HepG2 (cell line): Measurements from ENCODE around the gene DDAH1. TPM values are rescaled to one million over a fixed set of nuclear protein-coding genes. Genes with fewer than 3 reads are reported as not detected.

Source experiments
- ATAC-seq: fragments of 200-7000 bp; cut with Tn5 transposase; 3 replicates; pipeline ENCODE4 v1.9.1; 2020; ENCODE audit warnings: mild to moderate bottlenecking, moderate library complexity
- BruUV-seq: library from RNA; stranded (reverse); fragments of 400-500 nt; replicated peaks from 2 replicates; lab custom pipeline; 2021; lab: Mats Ljungman, UMichigan
- CTCF ChIA-PET: fragments of 300-600 bp; formaldehyde crosslinking; extraction: SDS; loops from one replicate; lab custom pipeline; 2021; ENCODE audit warnings: low total read pairs, inconsistent platforms, low intra/inter-chr PET ratio; lab: Yijun Ruan, JAX
- POLR2A ChIA-PET: fragments of 350-600 bp; sonication (Branson Sonifier 250); formaldehyde crosslinking; loops from one replicate; lab custom pipeline; 2020; ENCODE audit warnings: antibody characterized with exemption, inconsistent platforms; lab: Yijun Ruan, JAX
- DNase-seq: peaks from one replicate; pipeline ENCODE4 v3.0.0-alpha.2; 2015; ENCODE audit warnings: low spot score
- FAIRE-seq: peaks from 3 replicates; lab custom pipeline; 2011; peaks lifted over from hg19 to GRCh38; lab: Jason Lieb, UNC
- H2AFZ ChIP-seq: one replicate; pipeline ENCODE4 v1.6.1; 2011; ENCODE audit warnings: low read length, inconsistent platforms
- H3K27ac ChIP-seq: fragments of 300-600 bp; 3 replicates; pipeline ENCODE4 v1.8.0; 2011; ENCODE audit warnings: mixed run types, mild to moderate bottlenecking, mixed read lengths, low read length, inconsistent platforms; ENCODE audit not compliant: insufficient read depth; ENCODE audit errors: extremely low read length
- H3K27me3 ChIP-seq, 2 experiments: fragments of 200-600 bp in 1 of 2; 2 replicates in 1 of 2; 3 replicates in 1 of 2; pipeline versions ENCODE4 v1.6.0 to v1.8.0; 2011; ENCODE audit warnings: low read length in 2 of 2, mild to moderate bottlenecking in 2 of 2, moderate library complexity in 2 of 2, inconsistent platforms in 1 of 2; ENCODE audit not compliant: insufficient read depth in 2 of 2, control insufficient read depth in 1 of 2
- H3K36me3 ChIP-seq, 2 experiments: fragments of 200-600 bp in 1 of 2; replicated peaks in 1 of 2; 2 replicates in 1 of 2; 3 replicates in 1 of 2; pipeline versions ENCODE4 v1.5.1 to v1.8.0; 2011; ENCODE audit warnings: low read length in 2 of 2, inconsistent platforms in 1 of 2; ENCODE audit not compliant: insufficient read depth in 2 of 2, control insufficient read depth in 1 of 2
- H3K4me1 ChIP-seq: 2 replicates; pipeline ENCODE4 v1.5.1; 2012; ENCODE audit warnings: low read length, inconsistent platforms; ENCODE audit not compliant: insufficient read depth
- H3K4me2 ChIP-seq: 2 replicates; pipeline ENCODE4 v1.6.0; 2011; ENCODE audit warnings: low read depth, low read length, inconsistent platforms
- H3K4me3 ChIP-seq, 3 experiments: fragments of 200-600 bp in 1 of 3; sonication (generic), shearing (Covaris generic) in 1 of 3; replicated peaks in 1 of 3; 2 replicates each; pipeline ENCODE4 v1.5.1; 2011 to 2016; ENCODE audit warnings: low read length in 3 of 3, inconsistent platforms in 2 of 3, low read depth in 2 of 3, mild to moderate bottlenecking in 2 of 3, control low read depth in 1 of 3, mixed read lengths in 1 of 3; ENCODE audit not compliant: insufficient read depth in 1 of 3
- H3K79me2 ChIP-seq: one replicate; pipeline ENCODE4 v1.6.1; 2011; ENCODE audit warnings: low read length, inconsistent platforms; ENCODE audit not compliant: insufficient read depth
- H3K9ac ChIP-seq: 2 replicates; pipeline ENCODE4 v1.6.0; 2011; ENCODE audit warnings: mild to moderate bottlenecking, low read depth, low read length, inconsistent platforms; ENCODE audit not compliant: insufficient read depth
- H3K9me3 ChIP-seq: 2 replicates; pipeline ENCODE4 v1.5.1; 2012; ENCODE audit warnings: mild to moderate bottlenecking, low read length
- H4K20me1 ChIP-seq: 2 replicates; pipeline ENCODE4 v1.6.0; 2011; ENCODE audit warnings: inconsistent platforms, mild to moderate bottlenecking, low read length, moderate library complexity; ENCODE audit not compliant: insufficient read depth
- SMC3 ChIP-seq: IDR thresholded peaks from 2 replicates; pipeline ENCODE4 v1.6.1; 2011; ENCODE audit warnings: low read length, improper control_type of control experiment
- SRF ChIP-seq: IDR thresholded peaks from 2 replicates; pipeline ENCODE4 v1.6.1; 2011; ENCODE audit warnings: mild to moderate bottlenecking, low read depth, low read length, moderate library complexity
- THAP9 ChIP-seq: sonication (generic); formaldehyde crosslinking; IDR thresholded peaks from 2 replicates; pipeline ENCODE4; 2020; ENCODE audit warnings: missing genetic modification reagents, mild to moderate bottlenecking, borderline replicate concordance
- ZBTB1 ChIP-seq: sonication (generic); formaldehyde crosslinking; IDR thresholded peaks from 2 replicates; pipeline ENCODE4 v1.4.0; 2020; ENCODE audit warnings: missing genetic modification reagents, borderline replicate concordance
- ZNF350 ChIP-seq: sonication (generic); formaldehyde crosslinking; IDR thresholded peaks from 2 replicates; pipeline ENCODE4 v1.4.0; 2020; ENCODE audit warnings: mild to moderate bottlenecking, low read depth, missing genetic modification reagents, borderline replicate concordance
- ZNF747 ChIP-seq: sonication (generic); formaldehyde crosslinking; IDR thresholded peaks from 2 replicates; pipeline ENCODE4 v1.8.1; 2023; ENCODE audit warnings: missing genetic modification reagents, mild to moderate bottlenecking, borderline replicate concordance
- ZNF792 ChIP-seq: IDR thresholded peaks from 2 replicates; pipeline ENCODE4 v1.6.1; 2016
- ZNF879 ChIP-seq: sonication (generic); formaldehyde crosslinking; IDR thresholded peaks from 2 replicates; pipeline ENCODE4 v1.8.1; 2023; ENCODE audit warnings: missing genetic modification reagents
- WGBS: methylation state at CpG from one replicate; pipeline ENCODE4 v1.1.6; 2017; ENCODE audit warnings: low lambda C conversion rate; 5-methylcytosine and 5-hydroxymethylcytosine counted together
- in situ Hi-C: cut with HindIII; loops from 2 replicates; pipeline ENCODE4 v1.10.0; 2017; ENCODE audit warnings: low pct_unique_long_range_greater_than_20kb; ENCODE audit not compliant: extremely low pct_ligation_motif_present
- intact Hi-C: fragments of 100-400 bp; cut with micrococcal nuclease; formaldehyde crosslinking; loops from one replicate; pipeline ENCODE4 v1.10.0; 2022; ENCODE audit not compliant: unreplicated experiment
- polyA plus RNA-seq, 8 experiments: library from polyadenylated mRNA; depleted of rRNA in 3 of 8; stranded (reverse) in 7 of 8; unstranded in 1 of 8; fragments of >200 nt; fragmentation: Illumina TruSeq in 4 of 8; extraction: Trizol in 4 of 8; gene quantifications; 2 replicates each; pipeline versions ENCODE4 v1.2.1 to v1.2.3, GENCODE V29; 2011 to 2016; ENCODE audit warnings: low read depth in 4 of 8, missing spikeins in 1 of 8, mixed read lengths in 1 of 8; ENCODE audit not compliant: insufficient read depth in 1 of 8
- total RNA-seq, 5 experiments: library from RNA; depleted of rRNA; stranded (reverse); fragments of >200 nt; fragmentation: Illumina TruSeq; extraction: Trizol; gene quantifications; 2 replicates each; pipeline ENCODE4 v1.2.3, GENCODE V29; 2016; ENCODE audit warnings: low read depth in 1 of 5
- TF ChIP-seq, protein P1 (sequence below): sonication (generic); formaldehyde crosslinking; IDR thresholded peaks from 2 replicates; pipeline ENCODE4 v1.4.0; 2020; ENCODE audit warnings: missing genetic modification reagents, borderline replicate concordance

Gene DDAH1
- total and polyA plus RNA-seq, 2 of the 13 experiments (the other 11 are each of a cell fraction or from before 2014, with no cell fraction given) = 39.7 to 64.4 TPM

DNA sequence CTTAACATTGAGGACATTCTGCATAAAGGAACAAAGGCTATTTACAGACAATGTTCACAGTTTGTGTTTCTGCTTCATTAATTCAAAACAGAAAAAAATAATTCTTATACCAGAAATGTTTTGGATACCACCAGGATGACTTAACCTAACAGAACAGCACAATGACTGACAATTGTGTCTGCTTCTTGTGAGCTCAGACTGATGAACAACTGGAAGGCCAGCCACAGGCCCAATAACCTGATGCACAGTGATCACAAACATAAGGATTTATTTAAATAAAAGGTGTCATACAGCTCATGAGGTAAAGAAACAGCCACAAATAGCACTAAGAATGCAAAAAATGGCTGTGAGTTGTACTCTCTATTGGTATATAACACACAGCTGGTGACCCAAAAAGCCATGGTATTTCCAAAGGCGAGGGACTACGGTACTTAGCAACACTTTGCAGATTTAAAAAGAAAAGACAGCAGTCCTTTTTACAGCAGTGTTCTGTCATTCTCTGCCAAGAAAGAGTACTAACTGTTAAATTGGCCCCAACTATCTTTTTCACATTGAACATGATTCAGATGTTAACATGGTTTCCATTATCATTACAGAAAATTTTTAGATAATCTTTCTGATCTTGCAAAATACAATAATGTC, 32.1 kb upstream of the DDAH1 start:
- no peak overlapping the region for H3K4me2 ChIP-seq
- TF ChIP-seq, protein P1, sequence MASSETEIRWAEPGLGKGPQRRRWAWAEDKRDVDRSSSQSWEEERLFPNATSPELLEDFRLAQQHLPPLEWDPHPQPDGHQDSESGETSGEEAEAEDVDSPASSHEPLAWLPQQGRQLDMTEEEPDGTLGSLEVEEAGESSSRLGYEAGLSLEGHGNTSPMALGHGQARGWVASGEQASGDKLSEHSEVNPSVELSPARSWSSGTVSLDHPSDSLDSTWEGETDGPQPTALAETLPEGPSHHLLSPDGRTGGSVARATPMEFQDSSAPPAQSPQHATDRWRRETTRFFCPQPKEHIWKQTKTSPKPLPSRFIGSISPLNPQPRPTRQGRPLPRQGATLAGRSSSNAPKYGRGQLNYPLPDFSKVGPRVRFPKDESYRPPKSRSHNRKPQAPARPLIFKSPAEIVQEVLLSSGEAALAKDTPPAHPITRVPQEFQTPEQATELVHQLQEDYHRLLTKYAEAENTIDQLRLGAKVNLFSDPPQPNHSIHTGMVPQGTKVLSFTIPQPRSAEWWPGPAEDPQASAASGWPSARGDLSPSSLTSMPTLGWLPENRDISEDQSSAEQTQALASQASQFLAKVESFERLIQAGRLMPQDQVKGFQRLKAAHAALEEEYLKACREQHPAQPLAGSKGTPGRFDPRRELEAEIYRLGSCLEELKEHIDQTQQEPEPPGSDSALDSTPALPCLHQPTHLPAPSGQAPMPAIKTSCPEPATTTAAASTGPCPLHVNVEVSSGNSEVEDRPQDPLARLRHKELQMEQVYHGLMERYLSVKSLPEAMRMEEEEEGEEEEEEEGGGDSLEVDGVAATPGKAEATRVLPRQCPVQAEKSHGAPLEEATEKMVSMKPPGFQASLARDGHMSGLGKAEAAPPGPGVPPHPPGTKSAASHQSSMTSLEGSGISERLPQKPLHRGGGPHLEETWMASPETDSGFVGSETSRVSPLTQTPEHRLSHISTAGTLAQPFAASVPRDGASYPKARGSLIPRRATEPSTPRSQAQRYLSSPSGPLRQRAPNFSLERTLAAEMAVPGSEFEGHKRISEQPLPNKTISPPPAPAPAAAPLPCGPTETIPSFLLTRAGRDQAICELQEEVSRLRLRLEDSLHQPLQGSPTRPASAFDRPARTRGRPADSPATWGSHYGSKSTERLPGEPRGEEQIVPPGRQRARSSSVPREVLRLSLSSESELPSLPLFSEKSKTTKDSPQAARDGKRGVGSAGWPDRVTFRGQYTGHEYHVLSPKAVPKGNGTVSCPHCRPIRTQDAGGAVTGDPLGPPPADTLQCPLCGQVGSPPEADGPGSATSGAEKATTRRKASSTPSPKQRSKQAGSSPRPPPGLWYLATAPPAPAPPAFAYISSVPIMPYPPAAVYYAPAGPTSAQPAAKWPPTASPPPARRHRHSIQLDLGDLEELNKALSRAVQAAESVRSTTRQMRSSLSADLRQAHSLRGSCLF (CRISPR knock-in tag) = no peak
- no peak for TF ChIP-seq SMC3
- TF ChIP-seq, all 625 proteins: peak for 0
- no peaks in the 10 kb centered on the region for H3K79me2 ChIP-seq
- no peak for DNase-seq
- in situ Hi-C loops = no loop called here
- no TSS peak for BruUV-seq
- H3K27ac ChIP-seq = no peak overlapping the region
- ATAC-seq = no peak
- WGBS = 91% methylated on average over 2 of the region's 2 CpGs
- no peaks in the 10 kb centered on the region for H3K27me3 ChIP-seq
- CTCF ChIA-PET = no interaction called here
- intact Hi-C loops = no loop called here
- H3K36me3 ChIP-seq = no peaks in the 10 kb centered on the region
- H3K9ac ChIP-seq = no peak overlapping the region
- H3K4me3 ChIP-seq = no peak overlapping the region
- no peaks in the 10 kb centered on the region for H4K20me1 ChIP-seq
- H2AFZ ChIP-seq = no peak overlapping the region
- FAIRE-seq = no peak
- peaks cover 18% of the 10 kb centered on the region for H3K4me1 ChIP-seq
- POLR2A ChIA-PET = no interaction called here
- no peaks in the 10 kb centered on the region for H3K9me3 ChIP-seq

DNA sequence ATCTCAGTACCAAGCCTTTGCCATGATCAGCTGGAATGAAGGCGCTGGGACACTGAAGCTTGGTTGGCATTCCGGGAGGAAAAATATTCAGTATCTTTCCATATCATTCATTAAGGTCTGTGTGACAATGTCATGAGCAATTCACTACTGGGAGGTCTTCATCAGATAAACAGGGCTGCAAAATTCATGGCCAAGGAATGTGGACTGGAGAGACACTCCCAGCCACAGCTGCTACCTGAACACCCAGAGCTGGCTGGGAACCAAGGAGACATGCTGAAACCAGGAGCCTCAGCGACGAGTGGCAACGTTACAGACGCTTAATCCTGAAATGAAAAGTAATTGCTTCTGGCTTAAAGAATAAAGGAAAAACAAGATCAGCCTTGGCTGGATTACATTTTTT, 30.6 kb upstream of the DDAH1 start:
- no peak overlapping the region for H3K9ac ChIP-seq
- H3K4me1 ChIP-seq = peaks cover 10% of the 10 kb centered on the region
- BruUV-seq = no TSS peak
- no peak overlapping the region for H3K4me3 ChIP-seq
- H3K36me3 ChIP-seq = no peaks in the 10 kb centered on the region
- H3K9me3 ChIP-seq = no peaks in the 10 kb centered on the region
- no peak overlapping the region for H3K4me2 ChIP-seq
- intact Hi-C loops = no loop called here
- no peak for FAIRE-seq
- H4K20me1 ChIP-seq = no peaks in the 10 kb centered on the region
- ATAC-seq = no peak
- no peak overlapping the region for H3K27ac ChIP-seq
- 87% methylated on average over 6 of the region's 6 CpGs for WGBS
- no peak overlapping the region for H2AFZ ChIP-seq
- H3K79me2 ChIP-seq = no peaks in the 10 kb centered on the region
- CTCF ChIA-PET = no interaction called here
- no peak for DNase-seq
- no peaks in the 10 kb centered on the region for H3K27me3 ChIP-seq
- POLR2A ChIA-PET = no interaction called here
- in situ Hi-C loops = no loop called here
- no peak for TF ChIP-seq ZNF792 (CRISPR knock-in tag)
- no peak for TF ChIP-seq SRF
- no peak for TF ChIP-seq ZNF747 (CRISPR knock-in tag)
- no peak for TF ChIP-seq ZNF350 (CRISPR knock-in tag)
- TF ChIP-seq ZNF879 = no peak
- TF ChIP-seq THAP9 = no peak
- no peak for TF ChIP-seq ZBTB1 (CRISPR knock-in tag)
